ENCODE measurements around the gene NOTCH1.

NOTCH1 gene

DNA sequence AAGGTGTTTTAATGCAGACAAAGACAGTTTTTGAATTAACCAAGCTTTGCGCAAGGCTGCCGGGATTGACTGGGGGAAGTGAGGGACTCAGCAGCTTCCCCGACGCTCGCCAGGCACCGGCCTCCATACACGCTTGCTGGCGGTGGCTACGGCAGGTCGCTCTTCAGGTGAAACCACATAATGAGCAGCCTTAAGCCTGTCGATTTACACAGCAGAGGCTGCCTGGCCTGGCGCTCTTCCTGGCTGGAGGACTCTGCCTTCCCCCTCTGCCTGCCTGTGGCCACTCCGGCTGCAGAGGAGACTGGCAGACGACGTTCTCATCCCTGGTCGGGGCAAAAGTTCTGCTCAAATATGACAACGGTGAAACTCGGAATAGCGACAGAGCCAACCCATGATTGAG is 9.0 kb upstream of the NOTCH1 start:
- peaks cover 7% of the 10 kb centered on the region for H3K4me1 ChIP-seq (ENCODE audit: control insufficient read depth, insufficient read depth, low read length)
- ChIA-PET CTCF (interaction anchor here (0.6 to 1.5 kb wide), 2 partner anchors 10 to 212 kb away, joined by 3 read pairs; no protein-coding TSS in a partner anchor), POLR2A (no interaction called here)
- TF ChIP-seq, protein P1, sequence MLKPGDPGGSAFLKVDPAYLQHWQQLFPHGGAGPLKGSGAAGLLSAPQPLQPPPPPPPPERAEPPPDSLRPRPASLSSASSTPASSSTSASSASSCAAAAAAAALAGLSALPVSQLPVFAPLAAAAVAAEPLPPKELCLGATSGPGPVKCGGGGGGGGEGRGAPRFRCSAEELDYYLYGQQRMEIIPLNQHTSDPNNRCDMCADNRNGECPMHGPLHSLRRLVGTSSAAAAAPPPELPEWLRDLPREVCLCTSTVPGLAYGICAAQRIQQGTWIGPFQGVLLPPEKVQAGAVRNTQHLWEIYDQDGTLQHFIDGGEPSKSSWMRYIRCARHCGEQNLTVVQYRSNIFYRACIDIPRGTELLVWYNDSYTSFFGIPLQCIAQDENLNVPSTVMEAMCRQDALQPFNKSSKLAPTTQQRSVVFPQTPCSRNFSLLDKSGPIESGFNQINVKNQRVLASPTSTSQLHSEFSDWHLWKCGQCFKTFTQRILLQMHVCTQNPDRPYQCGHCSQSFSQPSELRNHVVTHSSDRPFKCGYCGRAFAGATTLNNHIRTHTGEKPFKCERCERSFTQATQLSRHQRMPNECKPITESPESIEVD (tag by site-specific recombination; IDR thresholded peaks at IDR 0.05): no peak
- TF ChIP-seq ZIC2 (tag by site-specific recombination; IDR thresholded peaks at IDR 0.05) (no peak), GLIS2 (tag by site-specific recombination; IDR thresholded peaks at IDR 0.05) (no peak), ZBTB17 (tag by site-specific recombination; IDR thresholded peaks at IDR 0.05) (no peak), KLF9 (tag by site-specific recombination; IDR thresholded peaks at IDR 0.05; ENCODE audit: low read depth) (no peak), ZNF670 (tag by site-specific recombination; IDR thresholded peaks at IDR 0.05; ENCODE audit: low read depth) (no peak), OVOL3 (tag by site-specific recombination; IDR thresholded peaks at IDR 0.05) (no peak), SCRT1 (tag by site-specific recombination; IDR thresholded peaks at IDR 0.05; ENCODE audit: borderline replicate concordance) (no peak), ZNF416 (tag by site-specific recombination; IDR thresholded peaks at IDR 0.05) (no peak), ZNF404 (tag by site-specific recombination; IDR thresholded peaks at IDR 0.05) (no peak), ZNF48 (tag by site-specific recombination; IDR thresholded peaks at IDR 0.05) (no peak), ZNF768 (tag by site-specific recombination; IDR thresholded peaks at IDR 0.05) (no peak), ZNF138 (tag by site-specific recombination; IDR thresholded peaks at IDR 0.05; ENCODE audit: borderline replicate concordance) (no peak), MZF1 (tag by site-specific recombination; IDR thresholded peaks at IDR 0.05; ENCODE audit: borderline replicate concordance) (no peak), ZNF155 (tag by site-specific recombination; IDR thresholded peaks at IDR 0.05) (no peak)
- TF ChIP-seq, protein P2, sequence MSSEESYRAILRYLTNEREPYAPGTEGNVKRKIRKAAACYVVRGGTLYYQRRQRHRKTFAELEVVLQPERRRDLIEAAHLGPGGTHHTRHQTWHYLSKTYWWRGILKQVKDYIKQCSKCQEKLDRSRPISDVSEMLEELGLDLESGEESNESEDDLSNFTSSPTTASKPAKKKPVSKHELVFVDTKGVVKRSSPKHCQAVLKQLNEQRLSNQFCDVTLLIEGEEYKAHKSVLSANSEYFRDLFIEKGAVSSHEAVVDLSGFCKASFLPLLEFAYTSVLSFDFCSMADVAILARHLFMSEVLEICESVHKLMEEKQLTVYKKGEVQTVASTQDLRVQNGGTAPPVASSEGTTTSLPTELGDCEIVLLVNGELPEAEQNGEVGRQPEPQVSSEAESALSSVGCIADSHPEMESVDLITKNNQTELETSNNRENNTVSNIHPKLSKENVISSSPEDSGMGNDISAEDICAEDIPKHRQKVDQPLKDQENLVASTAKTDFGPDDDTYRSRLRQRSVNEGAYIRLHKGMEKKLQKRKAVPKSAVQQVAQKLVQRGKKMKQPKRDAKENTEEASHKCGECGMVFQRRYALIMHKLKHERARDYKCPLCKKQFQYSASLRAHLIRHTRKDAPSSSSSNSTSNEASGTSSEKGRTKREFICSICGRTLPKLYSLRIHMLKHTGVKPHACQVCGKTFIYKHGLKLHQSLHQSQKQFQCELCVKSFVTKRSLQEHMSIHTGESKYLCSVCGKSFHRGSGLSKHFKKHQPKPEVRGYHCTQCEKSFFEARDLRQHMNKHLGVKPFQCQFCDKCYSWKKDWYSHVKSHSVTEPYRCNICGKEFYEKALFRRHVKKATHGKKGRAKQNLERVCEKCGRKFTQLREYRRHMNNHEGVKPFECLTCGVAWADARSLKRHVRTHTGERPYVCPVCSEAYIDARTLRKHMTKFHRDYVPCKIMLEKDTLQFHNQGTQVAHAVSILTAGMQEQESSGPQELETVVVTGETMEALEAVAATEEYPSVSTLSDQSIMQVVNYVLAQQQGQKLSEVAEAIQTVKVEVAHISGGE (tag by site-specific recombination; conservative IDR thresholded peaks at IDR 0.05; ENCODE audit: low read depth): no peak
- TF ChIP-seq, protein P3, sequence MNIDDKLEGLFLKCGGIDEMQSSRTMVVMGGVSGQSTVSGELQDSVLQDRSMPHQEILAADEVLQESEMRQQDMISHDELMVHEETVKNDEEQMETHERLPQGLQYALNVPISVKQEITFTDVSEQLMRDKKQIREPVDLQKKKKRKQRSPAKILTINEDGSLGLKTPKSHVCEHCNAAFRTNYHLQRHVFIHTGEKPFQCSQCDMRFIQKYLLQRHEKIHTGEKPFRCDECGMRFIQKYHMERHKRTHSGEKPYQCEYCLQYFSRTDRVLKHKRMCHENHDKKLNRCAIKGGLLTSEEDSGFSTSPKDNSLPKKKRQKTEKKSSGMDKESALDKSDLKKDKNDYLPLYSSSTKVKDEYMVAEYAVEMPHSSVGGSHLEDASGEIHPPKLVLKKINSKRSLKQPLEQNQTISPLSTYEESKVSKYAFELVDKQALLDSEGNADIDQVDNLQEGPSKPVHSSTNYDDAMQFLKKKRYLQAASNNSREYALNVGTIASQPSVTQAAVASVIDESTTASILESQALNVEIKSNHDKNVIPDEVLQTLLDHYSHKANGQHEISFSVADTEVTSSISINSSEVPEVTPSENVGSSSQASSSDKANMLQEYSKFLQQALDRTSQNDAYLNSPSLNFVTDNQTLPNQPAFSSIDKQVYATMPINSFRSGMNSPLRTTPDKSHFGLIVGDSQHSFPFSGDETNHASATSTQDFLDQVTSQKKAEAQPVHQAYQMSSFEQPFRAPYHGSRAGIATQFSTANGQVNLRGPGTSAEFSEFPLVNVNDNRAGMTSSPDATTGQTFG (tag by site-specific recombination; IDR thresholded peaks at IDR 0.05; ENCODE audit: borderline replicate concordance): no peak
- TF ChIP-seq, protein P4, sequence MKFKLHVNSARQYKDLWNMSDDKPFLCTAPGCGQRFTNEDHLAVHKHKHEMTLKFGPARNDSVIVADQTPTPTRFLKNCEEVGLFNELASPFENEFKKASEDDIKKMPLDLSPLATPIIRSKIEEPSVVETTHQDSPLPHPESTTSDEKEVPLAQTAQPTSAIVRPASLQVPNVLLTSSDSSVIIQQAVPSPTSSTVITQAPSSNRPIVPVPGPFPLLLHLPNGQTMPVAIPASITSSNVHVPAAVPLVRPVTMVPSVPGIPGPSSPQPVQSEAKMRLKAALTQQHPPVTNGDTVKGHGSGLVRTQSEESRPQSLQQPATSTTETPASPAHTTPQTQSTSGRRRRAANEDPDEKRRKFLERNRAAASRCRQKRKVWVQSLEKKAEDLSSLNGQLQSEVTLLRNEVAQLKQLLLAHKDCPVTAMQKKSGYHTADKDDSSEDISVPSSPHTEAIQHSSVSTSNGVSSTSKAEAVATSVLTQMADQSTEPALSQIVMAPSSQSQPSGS (tag by site-specific recombination; IDR thresholded peaks at IDR 0.05; ENCODE audit: low read depth): no peak
- TF ChIP-seq, protein P5, sequence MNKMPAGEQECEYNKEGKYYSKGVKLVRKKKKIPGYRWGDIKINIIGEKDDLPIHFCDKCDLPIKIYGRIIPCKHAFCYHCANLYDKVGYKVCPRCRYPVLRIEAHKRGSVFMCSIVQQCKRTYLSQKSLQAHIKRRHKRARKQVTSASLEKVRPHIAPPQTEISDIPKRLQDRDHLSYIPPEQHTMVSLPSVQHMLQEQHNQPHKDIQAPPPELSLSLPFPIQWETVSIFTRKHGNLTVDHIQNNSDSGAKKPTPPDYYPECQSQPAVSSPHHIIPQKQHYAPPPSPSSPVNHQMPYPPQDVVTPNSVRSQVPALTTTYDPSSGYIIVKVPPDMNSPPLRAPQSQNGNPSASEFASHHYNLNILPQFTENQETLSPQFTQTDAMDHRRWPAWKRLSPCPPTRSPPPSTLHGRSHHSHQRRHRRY (tag by site-specific recombination; IDR thresholded peaks at IDR 0.05): no peak
- H3K4me3 ChIP-seq (ENCODE audit: low read depth, low read length): no peak overlapping the region
- no peaks in the 10 kb centered on the region for H3K36me3 ChIP-seq (ENCODE audit: control insufficient read depth in 2 of 2, insufficient read depth in 1 of 2, low read length in 2 of 2)
- H3K27ac ChIP-seq (ENCODE audit: extremely low read depth, low read depth, low read length): no peak overlapping the region
- no peaks in the 10 kb centered on the region for H3K9me3 ChIP-seq (ENCODE audit: control insufficient read depth, insufficient read depth, low read depth, low read length)
